ENCODE measurements around the gene PAMR1.

PAMR1 gene

DNA sequence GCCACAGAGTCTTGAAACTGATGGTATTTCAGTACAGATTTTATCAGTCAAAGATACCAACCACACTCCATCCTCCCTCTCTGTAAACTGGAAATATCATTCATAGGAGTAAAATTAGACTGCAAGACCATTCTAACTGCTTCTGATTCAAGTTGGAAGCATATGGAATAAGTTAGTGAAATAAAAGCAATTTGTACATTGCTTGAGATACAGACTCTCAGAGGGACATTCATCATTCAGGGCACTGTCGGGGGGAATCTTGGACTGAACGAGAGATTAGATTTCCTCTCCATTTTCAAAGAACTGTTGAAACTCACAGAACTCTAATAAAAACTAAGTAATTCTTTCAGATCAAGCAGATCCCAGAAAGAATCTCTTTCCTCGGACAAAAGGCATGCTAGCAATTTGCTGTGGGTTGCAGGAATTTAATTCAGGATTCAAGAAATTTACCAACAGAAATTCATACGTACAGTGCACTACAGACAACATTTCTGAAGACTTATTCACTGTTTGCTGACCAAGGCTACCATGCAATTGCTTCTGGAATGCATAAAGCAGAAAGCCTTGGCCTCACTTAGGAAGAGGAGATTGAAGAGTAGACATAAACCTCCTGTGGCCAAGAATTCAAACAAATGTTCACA lies 34.1 kb downstream of the PAMR1 start:
- no peak for DNase-seq

GRCh38 chr11:35488117-35488516 lies 37.3 kb downstream of the PAMR1 start:
- DNase-seq = no peak

DNA sequence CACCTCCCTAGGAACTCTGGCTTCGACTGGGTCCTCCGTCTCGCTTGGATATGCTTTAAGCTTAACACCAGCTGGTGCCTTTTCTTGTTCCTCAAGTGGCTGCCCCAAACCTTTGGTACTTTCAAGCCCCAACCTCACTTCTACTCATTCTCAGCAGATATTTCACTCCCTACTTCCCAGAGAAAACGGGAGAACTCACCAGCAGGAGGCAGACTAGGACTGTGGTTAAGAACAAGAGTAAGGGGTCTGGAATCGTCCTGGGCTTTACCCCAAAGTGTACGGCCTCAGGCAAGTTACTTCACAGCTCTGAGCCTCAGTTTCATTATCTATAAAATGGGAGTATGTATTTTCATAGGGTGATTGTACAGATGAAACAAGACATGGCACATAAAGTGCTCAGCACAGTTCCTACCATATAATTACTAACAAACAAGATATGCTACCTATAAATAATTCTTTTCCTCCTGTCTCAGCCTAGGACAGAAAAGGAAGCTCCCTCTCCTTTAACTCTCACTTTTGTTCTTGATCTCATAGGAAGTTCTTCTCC lies 37.8 kb downstream of the PAMR1 start:
- DNase-seq = peak; percentile 56

GRCh38 chr11:35486934-35487333 lies 38.5 kb downstream of the PAMR1 start:
- no peak for DNase-seq

GRCh38 chr11:35486446-35486845 lies 39.0 kb downstream of the PAMR1 start:
- DNase-seq = no peak

DNA sequence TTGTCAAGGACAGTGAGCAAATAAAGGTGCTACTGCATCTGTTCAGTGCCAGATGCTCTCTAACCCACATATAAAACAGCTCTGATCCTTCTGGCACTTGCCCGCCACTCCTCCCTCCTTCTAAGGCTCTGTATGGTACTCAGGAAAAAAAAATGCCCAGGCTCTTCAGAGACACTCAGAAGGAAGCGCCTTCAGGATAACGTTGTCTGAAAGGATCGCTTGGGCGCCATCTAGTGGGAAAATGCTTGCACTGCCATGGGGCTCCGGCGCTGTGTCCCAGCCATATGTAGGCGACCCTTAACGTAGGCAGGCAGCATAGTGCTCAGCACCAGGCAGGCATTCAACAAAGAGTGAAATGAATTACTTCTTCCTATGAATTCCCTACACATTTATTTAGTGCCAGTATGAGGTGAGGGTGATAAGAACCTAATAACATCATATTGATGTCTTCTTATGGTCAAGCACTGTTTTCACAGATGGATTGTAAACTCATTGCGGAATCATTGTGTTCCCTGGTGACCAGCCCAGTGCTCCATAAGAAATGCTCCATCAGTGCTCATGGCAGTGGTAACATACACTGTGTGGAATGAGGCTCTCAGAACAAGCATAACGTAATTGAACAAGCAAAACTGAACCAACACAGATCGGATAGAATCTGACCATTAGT lies 39.6 kb downstream of the PAMR1 start:
- peak; percentile 55 for DNase-seq

GRCh38 chr11:35484435-35484834 lies 41.0 kb downstream of the PAMR1 start:
- no peak for DNase-seq

GRCh38 chr11:35483131-35483820 lies 42.1 kb downstream of the PAMR1 start:
- DNase-seq = no peak

GRCh38 chr11:35479731-35480130 lies 45.7 kb downstream of the PAMR1 start:
- DNase-seq = no peak

GRCh38 chr11:35478471-35479091 lies 46.8 kb downstream of the PAMR1 start:
- DNase-seq = no peak

GRCh38 chr11:35477901-35478300 lies 47.5 kb downstream of the PAMR1 start:
- DNase-seq = peak; percentile 47

- DNase-seq = no peak
Observed at GRCh38 chr11:35474688-35475087, 50.7 kb downstream of the PAMR1 start.

GRCh38 chr11:35473795-35474374 lies 51.5 kb downstream of the PAMR1 start:
- DNase-seq = no peak

- DNase-seq = no peak
Observed at GRCh38 chr11:35470616-35471015, 54.8 kb downstream of the PAMR1 start.

DNA sequence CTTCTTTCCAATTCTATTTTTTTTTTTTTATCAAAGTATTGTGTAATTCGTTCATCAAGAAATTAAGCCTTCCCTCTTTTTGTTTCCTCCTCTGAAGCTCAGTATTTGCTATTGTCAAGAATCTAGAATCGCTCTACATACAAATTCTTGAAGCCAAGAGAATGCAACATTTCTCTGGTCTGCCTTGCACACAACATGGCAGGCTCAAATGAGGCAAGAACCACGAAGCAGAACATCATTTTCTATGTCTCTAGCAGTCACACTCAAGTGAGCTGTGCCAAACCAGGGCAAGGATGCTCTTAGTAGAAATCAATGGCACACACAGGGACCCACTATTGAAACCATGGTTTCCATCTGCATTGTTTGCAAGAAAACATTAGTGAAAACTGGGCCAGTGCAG lies 59.4 kb downstream of the PAMR1 start:
- no peak for DNase-seq

DNA sequence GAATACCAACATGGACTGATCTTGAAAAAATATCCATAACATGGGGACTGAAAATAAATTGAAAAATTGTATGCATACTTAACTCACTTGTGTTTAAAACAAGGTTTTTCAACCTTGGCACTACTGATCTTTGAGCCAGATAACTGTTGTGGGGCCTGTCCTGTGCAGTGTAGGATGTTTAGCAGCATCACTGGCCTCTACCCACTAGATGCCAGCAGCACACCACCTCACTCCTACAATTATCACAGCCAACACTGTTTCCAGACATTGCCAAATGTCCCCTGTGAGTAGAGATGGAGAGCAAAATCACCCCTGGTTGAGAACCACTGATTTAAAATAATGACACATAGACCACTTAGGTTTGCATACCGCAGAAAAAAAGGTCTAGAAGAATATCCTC lies 61.1 kb downstream of the PAMR1 start:
- DNase-seq = no peak

- no peak for DNase-seq
Observed at GRCh38 chr11:35463331-35463751, 62.1 kb downstream of the PAMR1 start.

DNA sequence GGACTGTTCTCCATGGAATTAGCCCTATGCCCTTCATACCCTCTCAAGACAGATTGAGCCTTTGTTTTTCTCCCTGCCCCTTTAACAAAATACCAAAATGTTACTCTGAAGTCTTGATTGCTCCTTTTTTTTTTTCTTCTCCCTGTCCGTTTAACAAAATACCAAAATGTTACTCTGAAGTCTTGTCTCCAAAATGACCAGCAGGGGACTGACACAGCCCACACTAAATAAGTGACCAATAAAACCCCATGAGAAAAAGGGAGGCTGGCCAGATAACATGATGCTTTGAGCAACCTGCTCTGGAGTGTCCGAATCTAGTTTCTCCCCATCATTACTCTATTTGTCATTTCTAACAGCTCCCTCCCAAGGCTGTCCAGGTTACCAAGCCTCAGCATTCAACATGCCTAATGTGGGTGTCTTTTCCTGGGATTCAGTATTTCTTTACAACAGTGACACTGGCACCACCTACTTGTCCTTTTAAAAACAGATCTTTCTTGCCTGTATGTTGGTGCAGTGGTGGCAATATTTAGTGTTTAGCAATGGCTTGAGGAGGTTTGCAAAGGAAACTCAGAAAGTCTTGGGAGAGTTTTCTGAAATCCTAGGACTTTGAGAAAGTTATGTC lies 63.4 kb downstream of the PAMR1 start:
- DNase-seq = no peak

- no peak for DNase-seq
Observed at GRCh38 chr11:35459489-35459888, 65.9 kb downstream of the PAMR1 start.

DNA sequence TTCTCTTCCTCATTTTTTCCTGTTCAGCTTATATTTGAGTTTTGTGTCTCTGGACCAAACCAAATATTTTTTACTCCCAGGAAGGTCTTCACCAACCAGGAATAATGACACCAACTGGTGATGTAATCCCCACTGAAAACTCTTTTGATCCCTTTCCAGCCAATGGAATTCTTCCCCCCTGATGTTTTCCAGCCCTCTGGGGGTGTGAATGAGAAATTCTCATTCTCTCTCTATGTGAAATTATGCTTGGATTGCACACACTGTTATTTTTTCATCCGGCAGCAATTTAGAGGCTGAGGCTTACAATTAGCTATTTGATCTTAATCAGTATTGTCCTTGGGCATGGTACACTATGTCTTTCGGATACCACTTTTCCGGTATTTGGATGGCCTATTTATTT lies 66.6 kb downstream of the PAMR1 start:
- DNase-seq = no peak

DNA sequence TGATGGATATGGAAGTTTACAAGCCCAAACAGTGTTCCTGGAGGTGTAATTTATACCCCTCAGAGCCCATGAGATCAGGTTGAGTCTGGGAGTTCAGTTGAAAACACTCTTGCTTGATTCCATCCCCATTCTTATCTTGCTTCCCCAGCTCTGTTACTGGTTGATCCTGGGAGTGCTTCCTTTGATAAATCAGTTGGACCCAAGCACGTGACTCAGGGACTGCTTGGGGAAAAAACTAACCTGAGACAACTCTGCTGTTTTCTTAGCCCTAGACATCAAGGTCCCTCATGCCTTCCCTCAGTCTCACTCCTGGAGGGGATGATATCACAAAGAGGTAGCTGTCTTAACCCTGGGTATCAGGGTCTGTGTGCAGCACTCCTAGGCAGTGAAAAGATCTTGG lies 71.1 kb downstream of the PAMR1 start:
- DNase-seq = no peak

DNA sequence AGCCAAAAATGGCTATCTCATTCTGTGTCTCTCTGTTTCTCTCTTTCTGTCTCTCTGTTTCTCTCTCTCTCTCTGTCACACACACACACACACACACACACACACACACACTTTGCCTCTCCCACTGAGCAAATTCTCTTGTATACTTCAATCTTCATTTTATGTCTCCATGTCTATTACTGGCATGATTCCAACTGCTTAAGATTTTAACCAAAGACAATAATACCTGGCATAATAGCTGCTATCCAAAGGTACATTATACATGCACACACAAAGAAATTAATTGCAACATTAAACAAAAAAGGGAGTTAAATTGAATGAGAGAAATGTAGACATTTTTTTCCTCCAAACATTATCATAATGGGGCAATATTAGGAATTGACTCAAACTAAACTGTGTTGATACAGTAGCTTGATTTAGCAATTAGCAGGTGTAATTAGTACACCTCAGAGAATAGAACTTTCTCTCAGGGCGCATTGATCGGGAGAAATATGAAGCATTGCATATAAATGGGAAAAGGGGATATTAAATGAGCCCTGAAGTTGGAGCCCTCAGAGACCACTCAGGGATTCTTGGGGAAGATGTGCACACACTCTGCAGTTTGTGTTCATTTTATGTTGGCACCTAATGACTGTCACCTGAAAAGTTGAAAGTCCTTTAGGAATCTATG lies 88.7 kb downstream of the PAMR1 start:
- DNase-seq = no peak

Data from NCI-H1694 treated with DMSO at 0.1 percent for 48 hours (cell line).